GM12875 (cell line): ENCODE data around the gene PHKG2.

Source experiments
- H3K4me3 ChIP-seq: one replicate; pipeline ENCODE4 v1.5.1; 2011; ENCODE audit warnings: low read depth, low read length, control low read depth
- TF ChIP-seq, protein P1 (sequence below): IDR thresholded peaks from 2 replicates; pipeline ENCODE4 v1.5.1; 2011; ENCODE audit warnings: low read depth, mild to moderate bottlenecking, control low read depth, inconsistent platforms, low read length, moderate library complexity, borderline replicate concordance; ENCODE audit not compliant: insufficient read depth

PHKG2 gene

GRCh38 chr16:30706046-30706445 is 42.2 kb upstream of the PHKG2 start:
- H3K4me3 ChIP-seq = no peak overlapping the region
- TF ChIP-seq, protein P1, sequence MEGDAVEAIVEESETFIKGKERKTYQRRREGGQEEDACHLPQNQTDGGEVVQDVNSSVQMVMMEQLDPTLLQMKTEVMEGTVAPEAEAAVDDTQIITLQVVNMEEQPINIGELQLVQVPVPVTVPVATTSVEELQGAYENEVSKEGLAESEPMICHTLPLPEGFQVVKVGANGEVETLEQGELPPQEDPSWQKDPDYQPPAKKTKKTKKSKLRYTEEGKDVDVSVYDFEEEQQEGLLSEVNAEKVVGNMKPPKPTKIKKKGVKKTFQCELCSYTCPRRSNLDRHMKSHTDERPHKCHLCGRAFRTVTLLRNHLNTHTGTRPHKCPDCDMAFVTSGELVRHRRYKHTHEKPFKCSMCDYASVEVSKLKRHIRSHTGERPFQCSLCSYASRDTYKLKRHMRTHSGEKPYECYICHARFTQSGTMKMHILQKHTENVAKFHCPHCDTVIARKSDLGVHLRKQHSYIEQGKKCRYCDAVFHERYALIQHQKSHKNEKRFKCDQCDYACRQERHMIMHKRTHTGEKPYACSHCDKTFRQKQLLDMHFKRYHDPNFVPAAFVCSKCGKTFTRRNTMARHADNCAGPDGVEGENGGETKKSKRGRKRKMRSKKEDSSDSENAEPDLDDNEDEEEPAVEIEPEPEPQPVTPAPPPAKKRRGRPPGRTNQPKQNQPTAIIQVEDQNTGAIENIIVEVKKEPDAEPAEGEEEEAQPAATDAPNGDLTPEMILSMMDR = no peak

GRCh38 chr16:30710971-30711370 is 37.3 kb upstream of the PHKG2 start:
- no peak overlapping the region for H3K4me3 ChIP-seq
- TF ChIP-seq, protein P1 = no peak

GRCh38 chr16:30711712-30712111 is 36.5 kb upstream of the PHKG2 start:
- no peak overlapping the region for H3K4me3 ChIP-seq
- TF ChIP-seq, protein P1 = no peak

DNA sequence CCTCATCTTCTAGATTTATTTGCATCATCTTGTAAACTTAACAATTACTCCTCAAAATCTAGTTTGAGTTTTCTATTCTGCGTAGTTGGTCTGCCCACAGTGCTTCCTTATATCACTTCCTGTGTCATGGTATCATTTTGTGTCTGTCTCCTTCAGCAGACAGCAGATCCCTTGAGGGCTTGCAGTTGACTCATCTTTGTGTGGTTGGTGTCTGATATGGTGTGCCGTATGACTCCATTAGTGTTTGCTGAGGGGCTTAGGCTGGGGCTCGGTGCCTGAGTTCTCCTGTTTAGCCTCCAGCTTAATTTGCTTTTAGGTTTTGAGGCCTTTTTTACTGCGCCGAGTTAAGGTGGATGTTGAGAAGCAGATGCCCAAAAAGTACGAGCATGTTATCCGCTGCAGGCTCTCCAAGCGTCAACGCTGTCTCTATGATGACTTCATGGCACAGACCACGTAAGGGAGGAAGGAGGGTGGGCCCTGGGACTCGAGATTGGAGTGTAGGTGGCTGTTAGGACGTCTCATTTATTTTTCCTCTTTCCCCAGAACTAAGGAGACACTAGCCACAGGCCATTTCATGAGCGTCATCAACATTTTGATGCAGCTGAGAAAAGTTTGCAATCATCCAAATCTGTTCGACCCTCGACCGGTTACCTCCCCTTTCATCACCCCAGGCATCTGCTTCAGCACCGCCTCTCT is 32.3 kb upstream of the PHKG2 start:
- TF ChIP-seq, protein P1 = no peak
- no peak overlapping the region for H3K4me3 ChIP-seq

- TF ChIP-seq, protein P1 = no peak
- H3K4me3 ChIP-seq = no peak overlapping the region
Observed at GRCh38 chr16:30720086-30720485, 28.1 kb upstream of the PHKG2 start.

DNA sequence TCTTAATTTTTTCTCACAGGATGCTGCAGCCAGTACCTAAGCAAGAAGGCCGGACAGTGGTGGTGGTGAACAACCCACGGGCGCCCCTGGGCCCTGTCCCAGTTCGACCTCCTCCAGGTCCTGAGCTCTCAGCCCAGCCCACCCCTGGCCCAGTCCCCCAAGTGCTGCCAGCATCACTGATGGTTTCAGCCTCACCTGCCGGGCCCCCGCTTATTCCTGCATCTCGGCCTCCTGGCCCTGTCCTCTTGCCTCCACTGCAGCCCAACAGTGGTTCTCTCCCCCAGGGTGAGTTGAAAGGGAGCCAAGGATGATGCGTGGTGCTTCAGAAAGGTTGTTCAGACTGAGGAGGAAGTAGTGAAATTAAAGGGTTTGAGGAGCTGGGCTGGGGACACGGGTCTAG is 27.5 kb upstream of the PHKG2 start:
- no peak overlapping the region for H3K4me3 ChIP-seq
- TF ChIP-seq, protein P1 = no peak

GRCh38 chr16:30721167-30721566 is 27.1 kb upstream of the PHKG2 start:
- H3K4me3 ChIP-seq = no peak overlapping the region
- TF ChIP-seq, protein P1 = no peak
